A673 (cell line): ENCODE results near the gene NIF3L1. TPM values are rescaled to one million over a fixed set of nuclear protein-coding genes. Genes with fewer than 3 reads are reported as not detected.
A peak's percentile ranks its signal among the peaks of the same experiment; 100 is the strongest.

Experiments used
- Bru-seq: library from RNA; stranded (reverse); fragments of 400-500 nt; gene quantifications from one replicate; lab custom pipeline; 2021; lab: Mats Ljungman, UMichigan
- BruChase-seq, 2 experiments: library from RNA; stranded (reverse); fragments of 400-500 nt; gene quantifications; one replicate each; lab custom pipeline; 2021; lab: Mats Ljungman, UMichigan
- BruUV-seq: library from RNA; stranded (reverse); fragments of 400-500 nt; replicated peaks from 2 replicates; lab custom pipeline; 2021; lab: Mats Ljungman, UMichigan
- CTCF ChIA-PET: fragments of 300-600 bp; sonication (Branson Sonifier 250); formaldehyde crosslinking; loops from one replicate; lab custom pipeline; 2022; ENCODE audit warnings: antibody characterized with exemption; lab: Charles Lee
- POLR2A ChIA-PET: fragments of 300-600 bp; sonication (Branson Sonifier 250); formaldehyde crosslinking; loops from one replicate; lab custom pipeline; 2022; ENCODE audit warnings: antibody characterized with exemption; ENCODE audit not compliant: low non-redundant PET; lab: Charles Lee
- DNase-seq: peaks from one replicate; pipeline ENCODE4 v3.0.0-alpha.2; 2015; ENCODE audit warnings: low spot score
- H3K27ac ChIP-seq: fragments of 200-600 bp; sonication (generic); 2 replicates; pipeline ENCODE4 v1.5.1; 2016; ENCODE audit warnings: mixed run types, low read depth, mild to moderate bottlenecking, mixed read lengths, antibody characterized with exemption, low read length; ENCODE audit not compliant: poor library complexity, severe bottlenecking
- H3K27me3 ChIP-seq: fragments of 200-600 bp; sonication (generic); replicated peaks from 2 replicates; pipeline ENCODE4 v1.6.1; 2017; ENCODE audit warnings: mixed run types, low read depth, mild to moderate bottlenecking, mixed read lengths, antibody characterized with exemption, low read length; ENCODE audit not compliant: insufficient read depth, poor library complexity
- H3K36me3 ChIP-seq: fragments of 200-600 bp; sonication (generic); 2 replicates; pipeline ENCODE4 v1.6.1; 2016; ENCODE audit warnings: mixed run types, mild to moderate bottlenecking, mixed read lengths, antibody characterized with exemption, low read length; ENCODE audit not compliant: insufficient read depth, poor library complexity, severe bottlenecking
- H3K4me1 ChIP-seq: fragments of 200-600 bp; sonication (generic); 2 replicates; pipeline ENCODE4 v1.6.1; 2017; ENCODE audit warnings: mixed run types, mild to moderate bottlenecking, mixed read lengths, antibody characterized with exemption, low read length; ENCODE audit not compliant: insufficient read depth, poor library complexity, severe bottlenecking
- H3K4me3 ChIP-seq: fragments of 200-600 bp; sonication (generic); 2 replicates; pipeline ENCODE4 v1.5.1; 2016; ENCODE audit warnings: low read depth, mixed run types, mild to moderate bottlenecking, mixed read lengths, low read length; ENCODE audit not compliant: poor library complexity, severe bottlenecking
- H3K9me3 ChIP-seq: fragments of 200-600 bp; sonication (generic); 2 replicates; pipeline ENCODE4 v1.6.1; 2016; ENCODE audit warnings: mixed run types, low read depth, mild to moderate bottlenecking, mixed read lengths, antibody characterized with exemption, low read length; ENCODE audit not compliant: poor library complexity, severe bottlenecking
- EZH2 ChIP-seq: fragments of 200-600 bp; sonication (generic); IDR thresholded peaks from 2 replicates; pipeline ENCODE4 v1.6.1; 2017; ENCODE audit warnings: borderline replicate concordance, low read depth, mild to moderate bottlenecking, mixed read lengths, antibody characterized with exemption, low read length; ENCODE audit not compliant: poor library complexity, severe bottlenecking
- intact Hi-C: fragments of 100-400 bp; cut with micrococcal nuclease; formaldehyde crosslinking; loops from one replicate; pipeline ENCODE4 v1.10.0; 2022; ENCODE audit not compliant: unreplicated experiment
- long read RNA-seq: library from polyadenylated mRNA; stranded (forward); transcript quantifications from one replicate; pipeline ENCODE4 v2.0.0, GENCODE V29; 2022
- total RNA-seq: library from RNA; stranded (reverse); gene quantifications from 2 replicates; pipeline ENCODE4 v1.2.3, GENCODE V29; 2021
- TF ChIP-seq, protein P1 (sequence below): fragments of 300-800, 200-600 bp; sonication (generic); conservative IDR thresholded peaks from 2 replicates; pipeline ENCODE4 v1.5.1; 2017; ENCODE audit warnings: low read depth, mild to moderate bottlenecking, antibody characterized with exemption, low read length, moderate library complexity, mixed read lengths

Gene NIF3L1, protein sequence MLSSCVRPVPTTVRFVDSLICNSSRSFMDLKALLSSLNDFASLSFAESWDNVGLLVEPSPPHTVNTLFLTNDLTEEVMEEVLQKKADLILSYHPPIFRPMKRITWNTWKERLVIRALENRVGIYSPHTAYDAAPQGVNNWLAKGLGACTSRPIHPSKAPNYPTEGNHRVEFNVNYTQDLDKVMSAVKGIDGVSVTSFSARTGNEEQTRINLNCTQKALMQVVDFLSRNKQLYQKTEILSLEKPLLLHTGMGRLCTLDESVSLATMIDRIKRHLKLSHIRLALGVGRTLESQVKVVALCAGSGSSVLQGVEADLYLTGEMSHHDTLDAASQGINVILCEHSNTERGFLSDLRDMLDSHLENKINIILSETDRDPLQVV
- total RNA-seq = 56.4 and 56.7 TPM in 2 replicates
- percentile 88 among the genes with signal in this experiment for Bru-seq, nascent RNA
- BruChase-seq, experiment 1, labeled RNA remaining after a 2-hour chase = percentile 83 among the genes with signal in this experiment
- BruChase-seq, experiment 2, labeled RNA remaining after a 6-hour chase = percentile 83 among the genes with signal in this experiment
- long read RNA-seq, transcript NIF3L1-202 (7 exons, 1,680 nt) = major isoform, 14 of 66 reads
- long read RNA-seq, transcript NIF3L1-201 (7 exons, 1,626 nt) = minor isoform, 8 of 66 reads
- long read RNA-seq, partial matches to known transcripts = 19 of 66 reads
- long read RNA-seq, other reads (novel, unspliced or antisense) = 25 of 66 reads

DNA sequence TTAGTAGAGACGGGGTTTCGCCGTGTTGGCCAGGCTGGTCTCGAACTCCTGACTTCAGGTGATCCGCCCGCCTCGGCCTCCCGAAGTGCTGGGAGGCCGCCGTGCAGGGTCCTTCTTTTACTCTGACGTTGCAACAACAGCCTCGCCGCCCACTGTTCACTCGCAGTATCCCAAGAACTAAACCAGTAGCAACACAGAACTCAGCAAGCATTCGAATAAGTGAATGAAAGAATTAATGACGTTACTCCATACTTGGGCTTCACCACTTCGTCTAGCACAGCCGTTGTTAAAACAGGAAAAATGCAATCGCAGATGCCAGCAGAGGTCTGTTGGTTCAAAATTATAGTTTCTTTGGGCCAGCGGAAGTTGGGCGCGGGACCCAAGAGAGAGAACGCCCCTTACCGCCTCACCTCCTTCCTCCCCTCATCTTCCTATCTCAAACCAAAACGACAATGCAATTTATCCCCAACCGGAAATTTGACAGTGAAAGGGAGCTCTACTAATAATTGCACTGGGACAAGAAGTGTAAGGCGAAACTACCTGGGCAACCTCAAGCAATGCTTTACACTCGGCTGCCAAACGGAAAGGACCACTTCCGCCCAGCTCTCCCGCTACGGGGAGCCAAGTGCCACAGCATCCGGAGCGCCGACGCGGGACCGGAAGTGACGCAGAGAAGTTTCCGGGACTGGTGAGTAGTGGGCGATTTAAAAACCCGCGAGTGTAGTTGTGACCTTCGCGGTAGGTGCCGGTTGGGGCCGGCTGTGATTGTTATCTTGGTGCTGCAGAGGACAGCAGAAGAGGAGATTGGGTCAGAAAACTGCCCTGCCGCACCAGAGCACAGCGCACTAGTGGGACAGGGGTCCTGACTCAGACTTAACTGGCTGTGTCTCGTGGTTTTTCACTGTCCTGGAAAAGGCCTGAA lies at the start of gene NIF3L1, which contains the start of gene PPIL3:
TSS of gene NIF3L1 (plus strand) at position 668 of the 922 bp plus-strand sequence. CDS start 2,573 bp downstream, outside the sequence.
TSS of gene PPIL3 (minus strand) at position 374 of the 922 bp plus-strand sequence. CDS start 1,462 bp downstream, outside the sequence.
- TSS peak; percentile 37 for BruUV-seq
- intact Hi-C loops = loop anchor here (1.0 kb wide), 1 partner anchor 176 kb away; no protein-coding TSS in a partner anchor

DNA sequence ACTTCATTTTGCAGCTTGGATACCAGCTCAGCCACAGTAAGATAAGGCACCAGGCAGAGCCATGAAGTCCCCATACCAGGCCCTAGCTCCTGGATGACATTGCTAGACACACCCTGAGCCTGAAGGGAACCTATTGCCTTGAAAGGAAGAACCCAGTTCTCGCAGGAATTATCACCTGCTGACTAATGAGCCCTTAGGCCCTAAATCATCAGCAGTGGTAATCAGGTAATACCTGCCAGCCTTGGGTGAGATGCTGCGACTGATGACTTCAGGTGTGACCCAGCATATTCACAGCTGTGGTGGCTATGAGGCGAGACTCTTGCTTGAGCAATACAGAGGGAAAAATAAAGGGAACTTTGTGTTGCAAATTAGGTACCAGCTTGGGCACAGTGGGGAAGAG lies 49.7 kb upstream of the NIF3L1 start:
- intact Hi-C loops = no loop called here
- Histone ChIP-seq H3K4me1 (no peaks in the 10 kb centered on the region), H3K9me3 (peaks cover 9% of the 10 kb centered on the region), H3K36me3 (no peaks in the 10 kb centered on the region), H3K4me3 (no peak overlapping the region), H3K27me3 (no peaks in the 10 kb centered on the region), H3K27ac (no peak overlapping the region)
- no TSS peak for BruUV-seq
- POLR2A ChIA-PET = no interaction called here
- no peak for TF ChIP-seq EZH2
- TF ChIP-seq, protein P1, sequence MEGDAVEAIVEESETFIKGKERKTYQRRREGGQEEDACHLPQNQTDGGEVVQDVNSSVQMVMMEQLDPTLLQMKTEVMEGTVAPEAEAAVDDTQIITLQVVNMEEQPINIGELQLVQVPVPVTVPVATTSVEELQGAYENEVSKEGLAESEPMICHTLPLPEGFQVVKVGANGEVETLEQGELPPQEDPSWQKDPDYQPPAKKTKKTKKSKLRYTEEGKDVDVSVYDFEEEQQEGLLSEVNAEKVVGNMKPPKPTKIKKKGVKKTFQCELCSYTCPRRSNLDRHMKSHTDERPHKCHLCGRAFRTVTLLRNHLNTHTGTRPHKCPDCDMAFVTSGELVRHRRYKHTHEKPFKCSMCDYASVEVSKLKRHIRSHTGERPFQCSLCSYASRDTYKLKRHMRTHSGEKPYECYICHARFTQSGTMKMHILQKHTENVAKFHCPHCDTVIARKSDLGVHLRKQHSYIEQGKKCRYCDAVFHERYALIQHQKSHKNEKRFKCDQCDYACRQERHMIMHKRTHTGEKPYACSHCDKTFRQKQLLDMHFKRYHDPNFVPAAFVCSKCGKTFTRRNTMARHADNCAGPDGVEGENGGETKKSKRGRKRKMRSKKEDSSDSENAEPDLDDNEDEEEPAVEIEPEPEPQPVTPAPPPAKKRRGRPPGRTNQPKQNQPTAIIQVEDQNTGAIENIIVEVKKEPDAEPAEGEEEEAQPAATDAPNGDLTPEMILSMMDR = no peak
- DNase-seq = no peak
- CTCF ChIA-PET = no interaction called here

More for the DNA sequence above, at the start of gene NIF3L1, which contains the start of gene PPIL3:
- ChIA-PET CTCF (interaction anchor here (0.6 to 1.1 kb wide), 3 partner anchors 13 to 38 kb away, joined by 3 to 4 read pairs (median 3); no protein-coding TSS in a partner anchor), POLR2A (interaction anchor here (0.6 to 1.4 kb wide), 4 partner anchors 24 to 269 kb away, joined by 3 to 10 read pairs (median 4); partner anchors contain the start of gene CLK1)
- Histone ChIP-seq H3K27ac (peak within 1 kb of the TSS; percentile 94), H3K36me3 (peaks cover 19% of the 10 kb centered on the region), H3K27me3 (no peaks in the 10 kb centered on the region), H3K4me3 (peak within 1 kb of the TSS; percentile 61), H3K9me3 (no peaks in the 10 kb centered on the region), H3K4me1 (peaks cover 7% of the 10 kb centered on the region)
- no peak for TF ChIP-seq EZH2
- TF ChIP-seq, protein P1 = no peak; the same call in 1 of the 2 replicates
- DNase-seq = peak; percentile 100
